ENCODE results near the gene TRIM17. TPM values are rescaled to one million over a fixed set of nuclear protein-coding genes. Genes with fewer than 3 reads are reported as not detected.

The TRIM17 gene
- total and polyA plus RNA-seq, 2 experiments from 2014 or later, result 0.86 to 1.1 TPM

DNA sequence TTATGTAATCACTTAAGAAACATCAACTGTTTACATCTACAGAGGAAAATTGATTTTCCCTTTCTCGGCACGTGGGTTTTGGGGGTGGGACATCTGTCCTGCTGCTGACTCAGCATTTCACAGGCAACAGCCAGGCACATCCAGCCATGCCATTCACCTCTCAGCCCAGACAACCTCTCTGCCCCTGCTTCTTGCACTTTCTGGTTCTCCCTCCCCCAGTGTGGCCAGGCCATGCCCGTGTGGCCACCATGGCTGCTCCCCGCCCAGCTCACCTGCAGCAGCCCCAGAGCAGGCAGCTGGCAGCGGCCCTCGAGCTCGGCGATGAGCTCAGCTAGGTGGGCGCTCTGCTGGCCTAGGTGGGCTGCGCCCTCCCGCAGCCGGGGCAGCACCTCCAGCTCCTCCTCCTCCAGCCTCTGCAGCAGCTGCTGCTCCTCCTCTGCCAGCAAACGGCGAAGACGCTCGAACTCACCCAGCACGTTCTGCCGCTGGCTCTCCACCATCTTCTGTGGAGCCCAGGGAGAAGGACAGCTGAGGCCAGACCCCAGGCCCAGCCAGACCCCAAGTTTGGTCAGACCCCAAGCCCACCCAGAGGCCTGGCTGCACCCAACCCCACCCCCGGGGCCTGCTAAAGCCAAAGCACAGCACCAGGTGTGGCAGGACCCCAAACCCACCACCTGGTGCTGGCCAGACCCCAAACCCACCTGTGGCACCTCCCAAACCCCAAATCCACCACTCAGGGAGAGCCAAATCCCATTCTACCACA lies 15.8 kb downstream of the TRIM17 start:
- H3F3A ChIP-seq (replicated peaks; ENCODE audit: low read depth), result no peaks in the 10 kb centered on the region
- H2AFZ ChIP-seq, result no peak overlapping the region
- peaks cover 63% of the 10 kb centered on the region for H3K36me3 Mint-ChIP-seq (ENCODE audit: low read depth)
- no peak overlapping the region for H3K27ac Mint-ChIP-seq
- H4K20me1 ChIP-seq (replicated peaks; ENCODE audit: insufficient read depth), result peaks cover 28% of the 10 kb centered on the region
- H3K4me1 Mint-ChIP-seq, result peaks cover 19% of the 10 kb centered on the region
- TF ChIP-seq, protein P1, sequence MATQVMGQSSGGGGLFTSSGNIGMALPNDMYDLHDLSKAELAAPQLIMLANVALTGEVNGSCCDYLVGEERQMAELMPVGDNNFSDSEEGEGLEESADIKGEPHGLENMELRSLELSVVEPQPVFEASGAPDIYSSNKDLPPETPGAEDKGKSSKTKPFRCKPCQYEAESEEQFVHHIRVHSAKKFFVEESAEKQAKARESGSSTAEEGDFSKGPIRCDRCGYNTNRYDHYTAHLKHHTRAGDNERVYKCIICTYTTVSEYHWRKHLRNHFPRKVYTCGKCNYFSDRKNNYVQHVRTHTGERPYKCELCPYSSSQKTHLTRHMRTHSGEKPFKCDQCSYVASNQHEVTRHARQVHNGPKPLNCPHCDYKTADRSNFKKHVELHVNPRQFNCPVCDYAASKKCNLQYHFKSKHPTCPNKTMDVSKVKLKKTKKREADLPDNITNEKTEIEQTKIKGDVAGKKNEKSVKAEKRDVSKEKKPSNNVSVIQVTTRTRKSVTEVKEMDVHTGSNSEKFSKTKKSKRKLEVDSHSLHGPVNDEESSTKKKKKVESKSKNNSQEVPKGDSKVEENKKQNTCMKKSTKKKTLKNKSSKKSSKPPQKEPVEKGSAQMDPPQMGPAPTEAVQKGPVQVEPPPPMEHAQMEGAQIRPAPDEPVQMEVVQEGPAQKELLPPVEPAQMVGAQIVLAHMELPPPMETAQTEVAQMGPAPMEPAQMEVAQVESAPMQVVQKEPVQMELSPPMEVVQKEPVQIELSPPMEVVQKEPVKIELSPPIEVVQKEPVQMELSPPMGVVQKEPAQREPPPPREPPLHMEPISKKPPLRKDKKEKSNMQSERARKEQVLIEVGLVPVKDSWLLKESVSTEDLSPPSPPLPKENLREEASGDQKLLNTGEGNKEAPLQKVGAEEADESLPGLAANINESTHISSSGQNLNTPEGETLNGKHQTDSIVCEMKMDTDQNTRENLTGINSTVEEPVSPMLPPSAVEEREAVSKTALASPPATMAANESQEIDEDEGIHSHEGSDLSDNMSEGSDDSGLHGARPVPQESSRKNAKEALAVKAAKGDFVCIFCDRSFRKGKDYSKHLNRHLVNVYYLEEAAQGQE (IDR thresholded peaks at IDR 0.05; ENCODE audit: unreplicated experiment), result no peak
- TF ChIP-seq JUNB (IDR thresholded peaks at IDR 0.05; ENCODE audit: unreplicated experiment), result no peak
- TF ChIP-seq STAT1 (IDR thresholded peaks at IDR 0.05; ENCODE audit: unreplicated experiment), result no peak
- TF ChIP-seq CREB1 (CRISPR knock-in tag; IDR thresholded peaks at IDR 0.05; ENCODE audit: low read depth), result no peak
- TF ChIP-seq, protein P2, sequence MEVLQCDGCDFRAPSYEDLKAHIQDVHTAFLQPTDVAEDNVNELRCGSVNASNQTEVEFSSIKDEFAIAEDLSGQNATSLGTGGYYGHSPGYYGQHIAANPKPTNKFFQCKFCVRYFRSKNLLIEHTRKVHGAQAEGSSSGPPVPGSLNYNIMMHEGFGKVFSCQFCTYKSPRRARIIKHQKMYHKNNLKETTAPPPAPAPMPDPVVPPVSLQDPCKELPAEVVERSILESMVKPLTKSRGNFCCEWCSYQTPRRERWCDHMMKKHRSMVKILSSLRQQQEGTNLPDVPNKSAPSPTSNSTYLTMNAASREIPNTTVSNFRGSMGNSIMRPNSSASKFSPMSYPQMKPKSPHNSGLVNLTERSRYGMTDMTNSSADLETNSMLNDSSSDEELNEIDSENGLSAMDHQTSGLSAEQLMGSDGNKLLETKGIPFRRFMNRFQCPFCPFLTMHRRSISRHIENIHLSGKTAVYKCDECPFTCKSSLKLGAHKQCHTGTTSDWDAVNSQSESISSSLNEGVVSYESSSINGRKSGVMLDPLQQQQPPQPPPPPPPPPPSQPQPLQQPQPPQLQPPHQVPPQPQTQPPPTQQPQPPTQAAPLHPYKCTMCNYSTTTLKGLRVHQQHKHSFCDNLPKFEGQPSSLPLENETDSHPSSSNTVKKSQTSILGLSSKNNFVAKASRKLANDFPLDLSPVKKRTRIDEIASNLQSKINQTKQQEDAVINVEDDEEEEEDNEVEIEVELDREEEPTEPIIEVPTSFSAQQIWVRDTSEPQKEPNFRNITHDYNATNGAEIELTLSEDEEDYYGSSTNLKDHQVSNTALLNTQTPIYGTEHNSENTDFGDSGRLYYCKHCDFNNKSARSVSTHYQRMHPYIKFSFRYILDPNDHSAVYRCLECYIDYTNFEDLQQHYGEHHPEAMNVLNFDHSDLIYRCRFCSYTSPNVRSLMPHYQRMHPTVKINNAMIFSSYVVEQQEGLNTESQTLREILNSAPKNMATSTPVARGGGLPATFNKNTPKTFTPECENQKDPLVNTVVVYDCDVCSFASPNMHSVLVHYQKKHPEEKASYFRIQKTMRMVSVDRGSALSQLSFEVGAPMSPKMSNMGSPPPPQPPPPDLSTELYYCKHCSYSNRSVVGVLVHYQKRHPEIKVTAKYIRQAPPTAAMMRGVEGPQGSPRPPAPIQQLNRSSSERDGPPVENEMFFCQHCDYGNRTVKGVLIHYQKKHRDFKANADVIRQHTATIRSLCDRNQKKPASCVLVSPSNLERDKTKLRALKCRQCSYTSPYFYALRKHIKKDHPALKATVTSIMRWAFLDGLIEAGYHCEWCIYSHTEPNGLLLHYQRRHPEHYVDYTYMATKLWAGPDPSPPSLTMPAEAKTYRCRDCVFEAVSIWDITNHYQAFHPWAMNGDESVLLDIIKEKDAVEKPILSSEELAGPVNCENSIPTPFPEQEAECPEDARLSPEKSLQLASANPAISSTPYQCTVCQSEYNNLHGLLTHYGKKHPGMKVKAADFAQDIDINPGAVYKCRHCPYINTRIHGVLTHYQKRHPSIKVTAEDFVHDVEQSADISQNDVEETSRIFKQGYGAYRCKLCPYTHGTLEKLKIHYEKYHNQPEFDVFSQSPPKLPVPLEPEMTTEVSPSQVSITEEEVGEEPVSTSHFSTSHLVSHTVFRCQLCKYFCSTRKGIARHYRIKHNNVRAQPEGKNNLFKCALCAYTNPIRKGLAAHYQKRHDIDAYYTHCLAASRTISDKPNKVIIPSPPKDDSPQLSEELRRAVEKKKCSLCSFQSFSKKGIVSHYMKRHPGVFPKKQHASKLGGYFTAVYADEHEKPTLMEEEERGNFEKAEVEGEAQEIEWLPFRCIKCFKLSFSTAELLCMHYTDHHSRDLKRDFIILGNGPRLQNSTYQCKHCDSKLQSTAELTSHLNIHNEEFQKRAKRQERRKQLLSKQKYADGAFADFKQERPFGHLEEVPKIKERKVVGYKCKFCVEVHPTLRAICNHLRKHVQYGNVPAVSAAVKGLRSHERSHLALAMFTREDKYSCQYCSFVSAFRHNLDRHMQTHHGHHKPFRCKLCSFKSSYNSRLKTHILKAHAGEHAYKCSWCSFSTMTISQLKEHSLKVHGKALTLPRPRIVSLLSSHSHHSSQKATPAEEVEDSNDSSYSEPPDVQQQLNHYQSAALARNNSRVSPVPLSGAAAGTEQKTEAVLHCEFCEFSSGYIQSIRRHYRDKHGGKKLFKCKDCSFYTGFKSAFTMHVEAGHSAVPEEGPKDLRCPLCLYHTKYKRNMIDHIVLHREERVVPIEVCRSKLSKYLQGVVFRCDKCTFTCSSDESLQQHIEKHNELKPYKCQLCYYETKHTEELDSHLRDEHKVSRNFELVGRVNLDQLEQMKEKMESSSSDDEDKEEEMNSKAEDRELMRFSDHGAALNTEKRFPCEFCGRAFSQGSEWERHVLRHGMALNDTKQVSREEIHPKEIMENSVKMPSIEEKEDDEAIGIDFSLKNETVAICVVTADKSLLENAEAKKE (CRISPR knock-in tag; IDR thresholded peaks at IDR 0.05), result no peak
- no peak for TF ChIP-seq EZH2phosphoT487 (IDR thresholded peaks at IDR 0.05; ENCODE audit: unreplicated experiment)
- TF ChIP-seq ZNF114 (CRISPR knock-in tag; IDR thresholded peaks at IDR 0.05), result no peak
- TF ChIP-seq POLR2AphosphoS5 (IDR thresholded peaks at IDR 0.05; ENCODE audit: low read depth), result no peak
- TF ChIP-seq ZNF331 (CRISPR knock-in tag; IDR thresholded peaks at IDR 0.05; ENCODE audit: low read depth), result no peak
- no peak for TF ChIP-seq NANOG (IDR thresholded peaks at IDR 0.05; ENCODE audit: borderline replicate concordance)
- TF ChIP-seq, protein P3, sequence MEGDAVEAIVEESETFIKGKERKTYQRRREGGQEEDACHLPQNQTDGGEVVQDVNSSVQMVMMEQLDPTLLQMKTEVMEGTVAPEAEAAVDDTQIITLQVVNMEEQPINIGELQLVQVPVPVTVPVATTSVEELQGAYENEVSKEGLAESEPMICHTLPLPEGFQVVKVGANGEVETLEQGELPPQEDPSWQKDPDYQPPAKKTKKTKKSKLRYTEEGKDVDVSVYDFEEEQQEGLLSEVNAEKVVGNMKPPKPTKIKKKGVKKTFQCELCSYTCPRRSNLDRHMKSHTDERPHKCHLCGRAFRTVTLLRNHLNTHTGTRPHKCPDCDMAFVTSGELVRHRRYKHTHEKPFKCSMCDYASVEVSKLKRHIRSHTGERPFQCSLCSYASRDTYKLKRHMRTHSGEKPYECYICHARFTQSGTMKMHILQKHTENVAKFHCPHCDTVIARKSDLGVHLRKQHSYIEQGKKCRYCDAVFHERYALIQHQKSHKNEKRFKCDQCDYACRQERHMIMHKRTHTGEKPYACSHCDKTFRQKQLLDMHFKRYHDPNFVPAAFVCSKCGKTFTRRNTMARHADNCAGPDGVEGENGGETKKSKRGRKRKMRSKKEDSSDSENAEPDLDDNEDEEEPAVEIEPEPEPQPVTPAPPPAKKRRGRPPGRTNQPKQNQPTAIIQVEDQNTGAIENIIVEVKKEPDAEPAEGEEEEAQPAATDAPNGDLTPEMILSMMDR (conservative IDR thresholded peaks at IDR 0.05; ENCODE audit: low read depth in 2 of 2), result no peak
- TF ChIP-seq, protein P4, sequence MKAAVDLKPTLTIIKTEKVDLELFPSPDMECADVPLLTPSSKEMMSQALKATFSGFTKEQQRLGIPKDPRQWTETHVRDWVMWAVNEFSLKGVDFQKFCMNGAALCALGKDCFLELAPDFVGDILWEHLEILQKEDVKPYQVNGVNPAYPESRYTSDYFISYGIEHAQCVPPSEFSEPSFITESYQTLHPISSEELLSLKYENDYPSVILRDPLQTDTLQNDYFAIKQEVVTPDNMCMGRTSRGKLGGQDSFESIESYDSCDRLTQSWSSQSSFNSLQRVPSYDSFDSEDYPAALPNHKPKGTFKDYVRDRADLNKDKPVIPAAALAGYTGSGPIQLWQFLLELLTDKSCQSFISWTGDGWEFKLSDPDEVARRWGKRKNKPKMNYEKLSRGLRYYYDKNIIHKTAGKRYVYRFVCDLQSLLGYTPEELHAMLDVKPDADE (IDR thresholded peaks at IDR 0.05), result no peak
- no peak for TF ChIP-seq EZH2 (IDR thresholded peaks at IDR 0.05; ENCODE audit: low read depth, unreplicated experiment)
- H3K36me3 ChIP-seq (ENCODE audit: insufficient read depth), result no peaks in the 10 kb centered on the region
- no peak overlapping the region for H3K4me3 ChIP-seq
- no peak for DNase-seq (ENCODE audit: low spot score)
- H3K4me2 ChIP-seq, result no peak overlapping the region
- no peak for ATAC-seq
- H3K27me3 Mint-ChIP-seq (ENCODE audit: insufficient read depth, low read depth, poor library complexity), result peaks cover 15% of the 10 kb centered on the region
- no peak overlapping the region for H3K27ac ChIP-seq (ENCODE audit: low read depth)
- H3K9me3 Mint-ChIP-seq, result no peaks in the 10 kb centered on the region
- H3K4me1 ChIP-seq (ENCODE audit: insufficient read depth), result peaks cover 9% of the 10 kb centered on the region
- H3K27me3 ChIP-seq (ENCODE audit: insufficient read depth), result no peaks in the 10 kb centered on the region
- no peaks in the 10 kb centered on the region for H3K9me2 ChIP-seq (ENCODE audit: insufficient read depth)
- no peak overlapping the region for H3K4me3 Mint-ChIP-seq
- peaks cover 38% of the 10 kb centered on the region for H3K79me2 ChIP-seq (replicated peaks; ENCODE audit: insufficient read depth)
